ENCODE data around the gene KIAA1671. TPM values are rescaled to one million over a fixed set of nuclear protein-coding genes. Genes with fewer than 3 reads are reported as not detected.

The KIAA1671 gene
- total RNA-seq, 1 donor from 2014 or later: 43.3 TPM

DNA sequence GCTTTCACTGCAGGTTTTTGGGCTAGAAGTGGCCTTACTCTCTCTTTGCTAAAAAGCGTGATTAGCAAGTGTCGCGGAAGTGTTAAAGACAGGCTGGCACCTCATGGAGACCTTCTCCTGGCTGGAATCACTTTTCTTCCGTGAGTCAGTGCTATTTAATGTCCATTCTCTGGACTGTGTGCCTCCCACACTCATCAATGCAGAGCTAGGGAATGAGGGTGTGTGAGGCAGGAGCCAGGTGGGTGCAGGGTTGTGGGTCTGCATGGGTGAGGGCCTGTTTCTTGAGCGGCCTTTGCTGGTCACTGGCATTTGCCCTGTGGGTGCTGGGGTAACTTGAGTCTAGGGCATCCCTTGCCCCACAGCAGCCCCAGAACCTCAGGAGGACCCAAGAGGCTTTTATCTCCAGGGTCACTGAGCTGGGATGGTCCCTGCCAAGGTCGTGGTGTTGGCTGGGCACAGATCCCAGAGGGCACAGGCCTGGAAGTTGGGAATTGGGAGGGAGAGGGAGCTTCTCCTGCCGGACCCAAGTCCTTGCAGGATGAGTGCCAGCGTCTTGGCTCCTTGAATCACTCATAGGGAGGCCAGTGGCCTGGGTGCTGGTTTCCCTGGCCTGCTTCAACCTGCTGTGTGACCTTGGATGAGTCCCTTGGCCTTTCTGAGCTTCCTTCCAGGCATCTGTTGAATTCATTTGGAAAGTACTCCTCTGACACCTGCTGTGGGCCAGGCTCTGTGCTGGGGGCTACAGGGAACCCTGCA lies 30.0 kb downstream of the KIAA1671 start:
- ATAC-seq: no peak

DNA sequence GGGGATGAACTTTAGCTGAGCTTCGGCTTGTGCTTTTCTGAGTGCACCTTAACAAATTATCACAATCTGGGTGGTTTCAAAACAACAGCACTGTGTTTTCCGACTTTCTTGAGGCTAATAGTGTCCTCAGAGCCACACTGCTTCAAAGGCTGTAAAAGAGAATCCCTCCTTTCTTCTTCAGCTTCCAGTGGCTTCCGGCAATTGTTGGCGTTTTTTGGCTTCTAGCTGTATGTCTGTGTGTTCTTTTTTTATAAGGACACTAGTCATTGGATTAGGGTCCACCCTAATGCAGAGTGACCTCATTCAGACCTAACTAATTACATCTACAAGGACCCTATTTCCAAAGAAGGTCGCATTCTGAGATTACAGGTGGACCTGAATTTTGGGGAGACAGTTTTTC lies 30.6 kb downstream of the KIAA1671 start:
- no peak for ATAC-seq

DNA sequence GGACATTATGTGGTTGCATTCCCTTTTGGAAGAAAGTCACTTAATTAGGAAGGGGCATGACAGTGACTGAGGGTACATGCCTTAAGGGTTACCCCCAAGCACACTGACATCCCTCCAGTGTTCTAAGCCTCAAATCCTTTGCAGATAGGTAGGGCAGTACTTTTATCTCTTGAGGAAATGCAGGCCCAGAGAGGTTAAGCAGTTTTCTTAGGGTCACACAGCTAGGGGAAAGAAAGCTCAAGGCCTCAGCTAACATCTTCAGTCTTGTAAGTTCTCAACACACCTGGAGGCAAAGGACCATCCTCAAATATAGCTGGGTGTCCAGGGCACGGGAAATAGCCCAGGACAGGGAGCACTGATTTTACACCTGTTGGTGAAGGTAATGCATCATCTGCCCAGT lies 31.6 kb downstream of the KIAA1671 start:
- no peak for ATAC-seq

DNA sequence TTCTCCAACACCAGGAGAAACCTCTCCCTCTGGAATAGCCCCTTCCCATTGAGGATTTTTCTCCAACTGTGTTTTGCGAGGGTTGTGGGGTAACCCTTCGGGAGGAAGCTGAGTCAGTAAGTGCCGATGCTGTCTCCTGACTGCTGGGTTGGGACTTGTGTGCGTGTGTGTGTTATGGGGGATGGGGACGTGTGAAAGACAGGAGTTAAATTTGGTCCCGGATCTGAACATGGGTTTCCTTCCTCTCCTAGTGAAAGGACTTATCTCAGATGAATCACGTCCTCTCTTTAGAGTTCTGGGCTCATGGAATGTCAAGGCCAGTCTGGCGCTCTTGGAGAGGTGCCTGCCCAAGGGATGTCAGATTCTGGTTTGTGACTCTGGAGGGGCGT lies 33.3 kb downstream of the KIAA1671 start:
- ATAC-seq: peak; percentile 74

DNA sequence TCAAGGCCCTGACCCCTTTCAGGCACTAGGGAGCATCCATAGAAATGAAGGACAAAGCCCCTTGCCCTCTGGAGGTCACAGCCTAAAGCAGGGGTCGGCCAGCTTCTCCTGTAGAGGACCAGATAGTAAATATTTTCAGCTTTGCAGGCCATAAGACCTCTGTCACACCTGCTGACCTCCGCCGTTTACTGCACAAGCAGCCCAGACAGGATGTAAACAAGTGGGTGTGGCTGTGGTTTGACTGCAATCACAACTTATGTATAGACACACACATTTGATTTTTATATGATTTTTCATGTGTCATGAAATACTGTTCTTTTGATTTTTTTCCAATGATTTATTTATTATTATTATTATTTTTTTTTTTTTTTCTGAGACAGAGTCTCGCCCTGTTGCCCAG lies 34.3 kb downstream of the KIAA1671 start:
- ATAC-seq: no peak

DNA sequence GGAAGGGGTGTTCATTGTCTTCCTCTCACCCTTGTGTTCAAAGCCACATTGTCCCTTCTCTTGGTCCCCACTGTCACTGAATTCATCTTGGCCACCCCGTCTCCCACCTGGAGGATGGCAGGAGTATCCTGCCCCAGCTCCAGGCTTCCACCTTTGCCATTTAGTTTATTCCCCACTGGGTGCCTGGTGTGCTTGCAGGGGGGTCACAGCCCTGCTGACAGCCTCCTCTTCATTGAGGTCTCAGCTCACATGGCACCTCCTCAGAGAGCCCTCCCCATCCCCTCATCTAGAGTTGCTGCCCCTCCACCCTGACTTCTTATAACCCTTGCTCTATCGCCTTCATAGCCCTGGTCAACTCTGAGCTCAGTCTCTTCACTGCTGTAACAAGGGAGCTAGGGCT lies 36.6 kb downstream of the KIAA1671 start:
- ATAC-seq: no peak

DNA sequence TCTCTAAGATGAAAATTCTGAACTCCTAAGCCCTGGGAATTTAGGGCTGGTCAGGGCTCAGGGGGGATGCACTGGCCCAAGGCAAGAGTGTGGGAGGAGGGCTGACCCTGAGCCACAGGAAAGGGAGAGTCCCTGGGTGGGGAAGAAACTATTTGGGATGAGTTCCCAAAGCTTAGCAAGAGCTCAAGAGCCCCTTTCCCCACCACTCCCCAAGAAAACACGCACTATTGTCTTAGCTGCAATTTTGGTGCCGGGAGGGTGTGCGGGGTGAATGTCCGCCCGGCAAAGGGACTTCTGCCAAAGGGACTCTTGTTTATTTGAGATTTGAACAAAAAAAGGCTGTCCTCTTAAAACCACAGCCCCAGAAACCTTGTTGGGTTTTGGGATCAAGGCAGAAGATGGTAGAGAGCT lies 37.0 kb downstream of the KIAA1671 start:
- no peak for ATAC-seq

DNA sequence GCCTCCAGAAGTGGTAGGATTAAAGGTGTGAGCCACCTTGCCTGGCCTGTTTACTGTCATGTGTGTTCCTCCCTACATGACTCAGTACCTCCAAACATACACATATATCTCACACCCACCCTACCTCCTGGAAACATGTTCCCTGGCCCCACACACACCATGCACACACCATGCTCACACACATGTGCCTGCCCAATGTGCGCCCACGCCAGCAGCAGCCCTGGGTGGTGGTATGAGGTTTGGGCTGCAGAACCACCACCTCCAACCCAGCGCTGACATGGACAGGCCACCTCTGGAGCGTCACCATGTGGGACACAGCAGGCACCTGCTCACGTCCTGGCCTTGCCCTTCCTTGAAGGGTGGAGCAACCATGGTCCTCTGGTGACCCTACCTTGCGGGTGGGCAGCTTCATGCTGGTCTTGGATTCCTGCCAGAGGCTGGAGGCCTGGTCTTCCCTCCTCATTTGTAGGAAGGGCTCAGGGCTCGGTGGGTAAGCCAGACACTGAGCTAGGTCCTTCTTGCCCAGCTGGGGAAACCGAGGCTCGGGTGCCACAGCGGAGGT lies 37.9 kb downstream of the KIAA1671 start:
- peak; percentile 17 for ATAC-seq

DNA sequence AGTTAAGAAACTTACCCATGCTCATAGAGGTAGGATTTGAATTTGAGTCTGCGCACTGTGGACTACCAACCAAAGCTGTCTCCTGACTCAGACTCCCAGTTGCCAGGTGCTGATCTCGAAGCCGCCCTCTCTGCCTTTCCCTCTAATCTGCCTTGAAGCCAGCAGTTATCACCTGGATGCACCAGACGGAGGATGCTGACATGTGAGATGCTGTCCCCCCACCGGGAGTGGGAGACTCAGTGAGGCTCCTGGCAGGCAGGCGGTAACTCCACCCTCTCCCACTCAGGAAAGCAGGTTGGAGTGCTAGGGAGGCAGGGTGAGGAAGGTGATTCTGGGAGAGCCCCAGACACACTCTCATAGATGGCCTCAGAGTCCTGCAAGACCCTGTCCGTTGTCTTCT lies 40.4 kb downstream of the KIAA1671 start:
- no peak for ATAC-seq

DNA sequence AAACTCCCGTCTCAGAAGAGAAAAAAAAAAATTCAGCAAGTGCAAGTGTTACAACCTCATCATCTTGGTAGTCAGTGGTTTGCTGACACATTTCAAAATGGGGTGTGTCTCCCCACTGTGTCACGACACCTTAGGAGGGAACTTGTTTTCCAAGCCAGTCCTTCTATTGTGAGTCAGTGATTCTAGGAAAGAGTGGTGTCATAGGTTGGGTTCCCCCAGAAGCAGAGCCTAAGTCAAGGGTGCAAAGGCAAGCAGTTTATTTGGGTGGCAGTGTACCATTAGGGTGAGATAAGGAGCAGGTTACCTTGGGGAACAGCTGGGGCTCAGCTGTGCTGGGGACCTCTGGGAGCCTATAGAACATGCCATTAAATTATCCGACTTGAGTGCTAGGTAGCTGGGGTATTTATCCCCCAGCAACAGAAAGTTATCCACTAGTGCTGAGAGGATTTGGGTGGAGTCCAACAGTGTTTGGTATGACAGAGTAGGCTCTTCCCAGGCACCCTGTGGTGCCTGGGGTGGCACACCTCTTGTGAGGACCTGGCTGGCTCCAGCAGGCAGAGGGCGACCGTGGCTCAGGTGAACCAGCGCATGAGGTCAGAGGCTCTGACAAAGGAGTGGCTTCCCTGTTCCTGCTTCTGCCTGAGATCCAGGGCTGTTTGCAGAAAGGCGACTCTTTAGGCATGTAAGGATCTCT lies 41.7 kb downstream of the KIAA1671 start:
- ATAC-seq: peak; percentile 81

DNA sequence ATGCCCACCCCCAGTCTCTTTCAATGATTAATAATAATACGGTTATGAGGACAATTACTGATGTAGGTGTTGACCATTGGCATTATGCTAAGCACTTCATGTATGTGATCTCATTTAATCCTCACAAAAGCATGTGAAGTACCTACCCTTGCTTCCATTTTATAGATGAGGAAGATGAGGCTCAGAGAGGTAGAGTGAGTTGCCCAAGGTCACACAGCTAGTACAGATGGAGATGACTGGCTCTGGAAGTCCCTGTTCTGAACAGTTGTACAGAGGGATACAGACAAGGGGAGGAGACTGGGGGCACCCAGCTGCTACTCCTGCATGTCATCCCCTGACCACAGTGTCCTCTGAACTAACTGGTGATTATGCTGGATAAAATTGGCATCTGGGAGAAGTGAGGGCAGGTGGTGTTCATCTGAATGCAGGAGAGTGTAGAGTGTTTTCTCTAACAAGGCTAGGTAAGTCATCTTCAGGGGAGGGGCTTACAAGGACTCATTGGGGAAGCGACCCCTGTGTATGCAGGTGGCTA lies 43.2 kb downstream of the KIAA1671 start:
- no peak for ATAC-seq

DNA sequence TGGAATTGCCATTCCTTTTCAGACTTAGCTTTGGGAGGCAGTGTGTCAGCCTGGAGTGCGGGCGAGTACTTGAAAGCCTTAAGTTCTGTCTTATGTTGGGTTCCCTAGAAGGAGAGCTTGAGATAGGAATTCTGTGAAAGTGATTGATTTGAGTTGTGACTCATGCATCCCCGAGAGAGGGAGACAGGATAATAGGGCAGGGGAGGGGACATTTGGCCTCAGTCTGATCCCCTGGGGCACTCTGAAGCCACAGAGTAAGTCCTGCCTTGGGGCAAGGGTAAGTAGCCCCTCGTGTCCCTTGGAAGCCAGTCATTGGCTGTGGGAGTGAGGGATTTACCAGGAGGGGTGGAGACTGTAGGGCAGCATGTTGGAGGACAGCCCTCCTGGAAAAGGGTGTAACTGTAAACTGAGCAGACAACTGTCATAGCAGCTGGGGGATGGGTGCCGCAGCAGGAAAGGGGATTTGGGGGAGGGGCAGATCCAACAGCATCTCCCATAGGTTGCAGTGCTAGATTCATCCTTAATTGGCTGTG lies 44.0 kb downstream of the KIAA1671 start:
- ATAC-seq: no peak

DNA sequence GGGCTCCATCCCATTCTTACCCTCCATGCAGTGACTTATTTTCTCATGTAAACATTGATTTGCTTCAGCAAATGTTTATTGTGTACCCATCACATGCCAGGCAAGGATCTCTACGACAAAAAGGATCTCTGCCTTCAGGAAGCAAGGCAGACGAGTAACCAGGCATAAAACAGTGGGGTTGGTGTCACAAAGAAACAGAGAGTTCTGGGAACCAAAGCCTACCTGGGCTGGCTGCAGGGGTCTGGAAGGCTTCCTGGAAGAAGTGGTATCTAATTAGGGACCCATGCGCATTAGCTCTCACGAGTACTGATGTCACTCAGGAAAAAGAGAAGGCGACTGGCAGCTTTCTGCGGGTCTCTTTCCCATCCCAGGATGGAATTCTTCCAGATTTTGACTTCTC lies 44.5 kb downstream of the KIAA1671 start:
- no peak for ATAC-seq

DNA sequence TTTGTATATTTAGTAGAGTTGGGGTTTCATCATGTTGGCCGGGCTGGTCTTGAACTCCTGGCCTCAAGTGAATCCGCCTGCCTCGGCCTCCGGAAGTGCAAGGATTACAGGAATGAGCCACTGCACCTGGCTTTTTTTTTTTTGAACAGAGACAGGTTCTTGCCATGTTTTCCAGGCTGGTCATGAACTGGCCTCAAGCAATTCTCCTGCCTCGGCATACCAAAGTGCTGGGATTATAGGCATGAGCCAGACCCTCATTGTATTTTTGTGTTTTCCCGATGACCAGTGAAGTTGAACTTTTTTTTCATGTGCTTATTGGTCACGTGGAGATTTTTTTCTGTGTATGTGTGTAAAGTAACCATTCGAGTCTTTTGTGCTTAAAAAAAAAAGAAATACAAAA lies 48.2 kb downstream of the KIAA1671 start:
- ATAC-seq: no peak

DNA sequence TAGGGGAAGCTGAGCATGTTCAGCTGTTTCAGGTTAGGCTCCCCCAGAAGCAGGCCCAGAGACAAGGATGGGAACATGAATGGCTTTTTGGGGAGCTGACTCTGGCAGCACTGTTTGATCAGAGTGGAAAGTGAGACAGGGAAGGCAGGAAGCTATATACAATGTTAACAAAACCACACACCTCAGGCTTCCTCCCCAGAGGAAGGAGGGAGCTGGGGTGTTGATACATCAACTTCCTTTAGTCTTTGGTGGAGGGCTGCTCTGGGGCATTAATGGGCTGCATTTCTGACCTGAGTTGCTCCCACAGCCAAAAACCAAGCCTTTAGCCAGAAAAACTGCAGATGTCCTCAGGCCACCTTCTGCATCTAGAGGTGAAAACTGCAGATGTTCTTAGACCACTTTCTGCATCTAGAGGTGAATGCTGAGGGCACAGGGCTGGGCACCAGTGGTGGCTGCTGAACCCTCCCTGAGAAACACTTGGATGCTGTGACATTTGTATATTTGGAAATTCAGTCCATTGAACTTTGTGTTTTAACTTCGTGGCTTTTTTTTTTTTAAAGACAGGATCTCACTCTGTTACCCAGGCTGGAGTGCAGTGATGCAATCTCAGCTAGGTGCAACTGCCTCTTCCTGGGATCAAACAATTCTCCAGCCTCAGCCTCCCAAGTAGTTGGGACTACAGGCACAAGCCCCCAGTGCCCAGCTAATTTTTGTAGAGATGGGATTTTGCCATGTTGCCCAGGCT lies 49.9 kb downstream of the KIAA1671 start:
- no peak for ATAC-seq

DNA sequence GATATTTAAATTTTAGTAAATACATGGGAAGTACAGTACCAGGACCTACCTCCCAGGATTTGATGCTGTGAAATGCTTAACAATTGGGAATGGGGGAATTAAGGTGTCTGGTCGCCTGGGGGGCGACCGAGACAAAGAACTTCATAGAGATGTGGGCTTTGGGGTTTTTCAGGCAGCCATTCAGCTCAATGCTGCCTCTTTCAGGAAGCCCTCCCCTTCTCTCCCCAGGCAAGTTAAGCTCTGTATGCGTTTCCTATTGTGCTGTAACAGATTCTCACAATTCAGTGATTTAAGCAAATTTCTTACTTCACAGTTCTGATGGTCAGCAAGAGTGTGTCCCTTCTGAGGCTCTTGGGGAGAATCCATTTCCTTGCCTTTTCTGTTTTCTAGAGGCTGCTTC lies 53.8 kb downstream of the KIAA1671 start:
- ATAC-seq: no peak

DNA sequence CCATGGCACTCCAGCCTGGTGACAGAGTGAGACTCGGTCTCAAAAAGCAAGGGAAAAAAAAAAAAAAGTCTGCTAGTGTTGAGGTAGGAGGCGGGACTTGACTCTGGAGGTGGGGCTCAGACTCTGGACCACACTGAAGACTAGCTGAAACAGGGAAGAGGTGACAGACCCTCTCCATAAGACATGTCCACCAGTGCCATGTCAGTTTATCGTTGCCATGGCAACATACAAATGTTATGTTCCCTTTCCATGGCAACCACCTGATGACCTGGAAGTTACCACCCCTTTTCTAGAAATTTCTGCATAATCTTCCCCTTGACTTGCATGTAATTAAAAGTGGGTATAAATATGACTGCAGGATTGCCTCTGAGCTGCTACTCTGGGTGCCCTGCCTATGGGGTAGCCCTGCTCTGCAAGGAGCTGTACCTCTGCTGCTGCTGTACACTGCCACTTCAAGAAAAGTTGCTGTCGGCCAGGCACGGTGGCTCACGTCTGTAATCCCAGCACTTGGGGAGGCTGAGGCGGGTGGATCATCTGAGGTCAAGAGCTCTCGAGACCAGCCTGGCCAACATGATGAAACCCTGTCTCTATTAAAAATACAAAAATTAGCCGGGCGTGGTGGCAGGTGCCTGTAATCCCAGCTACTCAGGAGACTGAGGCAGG lies 55.1 kb downstream of the KIAA1671 start:
- no peak for ATAC-seq

DNA sequence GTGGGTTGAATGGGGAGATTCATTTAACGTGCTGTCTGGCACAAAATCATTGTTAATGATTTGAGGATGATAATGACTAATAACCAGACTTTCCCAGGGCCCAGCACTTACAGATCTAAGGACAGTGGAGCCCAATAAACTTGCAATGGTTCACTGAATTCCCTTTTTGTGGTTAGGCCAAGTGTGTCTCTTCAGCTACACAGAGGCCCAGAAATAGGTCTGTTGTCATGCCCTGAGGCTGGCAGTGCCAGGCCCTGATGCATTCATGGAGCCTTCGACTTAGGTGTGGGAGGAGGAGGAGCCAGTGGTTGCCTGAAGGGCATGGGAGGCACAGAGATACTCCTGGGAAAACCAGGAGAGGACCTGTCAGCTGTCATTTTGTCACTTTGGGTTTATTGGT lies 56.1 kb downstream of the KIAA1671 start:
- ATAC-seq: peak; percentile 71

DNA sequence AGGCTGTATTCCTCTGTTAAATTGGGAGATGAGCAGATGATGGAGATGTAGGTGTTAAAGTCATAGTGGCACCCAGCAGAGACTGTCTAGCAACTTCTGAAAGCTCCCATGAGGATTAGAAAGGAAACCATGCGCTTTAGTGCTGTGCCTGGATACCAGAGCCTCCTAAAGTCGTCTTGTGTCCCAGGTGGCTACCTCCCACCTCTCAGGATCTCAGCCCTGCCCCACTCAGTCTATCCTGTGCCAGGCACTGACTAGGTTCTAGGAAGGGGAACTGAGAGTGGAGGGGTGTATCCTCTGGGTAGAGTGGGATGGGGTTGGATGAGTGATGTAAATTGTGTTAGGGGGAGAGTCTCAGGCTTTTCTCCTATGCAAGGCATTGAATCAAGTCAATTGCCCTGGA lies 60.2 kb downstream of the KIAA1671 start:
- ATAC-seq: no peak

DNA sequence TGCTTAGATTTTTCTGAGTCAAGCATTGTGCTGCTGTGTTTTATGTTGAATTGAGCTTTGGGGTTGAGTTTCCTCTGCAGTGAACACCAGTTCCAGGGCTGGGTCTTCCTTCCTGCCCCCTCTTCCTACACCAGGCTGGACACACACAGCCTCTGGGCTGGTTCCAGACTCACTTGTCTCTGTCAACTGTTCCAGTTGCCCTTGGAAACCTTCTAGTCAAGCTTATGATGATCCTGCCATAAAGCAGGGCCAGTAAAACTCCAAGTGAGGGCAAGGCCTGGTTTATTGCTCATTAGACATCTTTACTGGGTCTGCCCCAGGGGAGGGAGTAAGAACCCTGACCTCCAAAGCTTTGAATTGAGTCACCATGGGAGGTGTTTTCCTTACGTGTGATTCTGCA lies 61.1 kb downstream of the KIAA1671 start:
- peak; percentile 71 for ATAC-seq

DNA sequence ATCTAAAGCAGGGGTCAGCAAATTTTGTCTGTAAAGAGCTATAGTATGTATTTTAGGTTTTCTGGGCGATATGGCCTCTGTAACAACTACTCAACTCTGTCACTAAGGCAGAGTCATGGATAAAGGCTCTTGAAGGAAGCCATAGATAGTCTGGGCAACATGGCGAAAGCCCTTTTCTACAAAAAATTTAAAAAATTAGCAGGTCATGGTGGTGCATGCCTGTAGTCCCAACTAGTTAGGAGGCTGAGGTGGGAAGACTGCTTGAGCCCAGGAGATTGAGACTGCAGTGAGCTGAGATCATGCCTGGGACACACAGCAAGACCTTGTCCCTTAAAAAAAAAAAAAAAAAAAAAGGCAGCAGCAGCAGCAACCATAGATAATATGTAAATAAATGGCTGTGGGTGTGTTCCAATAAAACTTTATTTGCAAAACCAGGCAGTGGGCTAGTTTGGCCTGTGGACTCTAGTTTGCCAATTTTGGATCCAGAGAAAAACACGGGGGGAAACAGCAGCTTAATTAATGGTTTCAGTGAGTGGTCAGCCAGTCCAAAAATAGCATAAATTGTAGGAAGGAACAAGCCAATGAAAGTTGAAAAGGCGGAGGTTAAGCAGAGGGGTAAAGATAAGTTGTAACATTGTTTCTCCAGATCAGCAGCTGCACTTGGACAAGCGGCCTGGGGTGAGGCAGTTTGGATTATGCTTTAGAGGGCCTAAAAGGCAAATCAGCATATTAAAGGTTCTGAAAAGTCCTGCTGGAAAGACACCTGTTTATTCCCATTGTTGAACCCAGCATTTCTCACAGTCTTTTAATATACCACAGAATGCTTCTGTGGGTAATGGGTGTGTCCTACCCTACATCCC lies 62.6 kb downstream of the KIAA1671 start:
- ATAC-seq: no peak
